A673 (cell line): ENCODE measurements around the gene FHIT.

Source experiments
- EZH2 ChIP-seq: fragments of 200-600 bp; sonication (generic); IDR thresholded peaks from 2 replicates; pipeline ENCODE4 v1.6.1; 2017; ENCODE audit warnings: borderline replicate concordance, low read depth, mild to moderate bottlenecking, mixed read lengths, antibody characterized with exemption, low read length; ENCODE audit not compliant: poor library complexity, severe bottlenecking
- TF ChIP-seq, protein P1 (sequence below): fragments of 300-800, 200-600 bp; sonication (generic); conservative IDR thresholded peaks from 2 replicates; pipeline ENCODE4 v1.5.1; 2017; ENCODE audit warnings: low read depth, mild to moderate bottlenecking, antibody characterized with exemption, low read length, moderate library complexity, mixed read lengths

- TF ChIP-seq, protein P1, sequence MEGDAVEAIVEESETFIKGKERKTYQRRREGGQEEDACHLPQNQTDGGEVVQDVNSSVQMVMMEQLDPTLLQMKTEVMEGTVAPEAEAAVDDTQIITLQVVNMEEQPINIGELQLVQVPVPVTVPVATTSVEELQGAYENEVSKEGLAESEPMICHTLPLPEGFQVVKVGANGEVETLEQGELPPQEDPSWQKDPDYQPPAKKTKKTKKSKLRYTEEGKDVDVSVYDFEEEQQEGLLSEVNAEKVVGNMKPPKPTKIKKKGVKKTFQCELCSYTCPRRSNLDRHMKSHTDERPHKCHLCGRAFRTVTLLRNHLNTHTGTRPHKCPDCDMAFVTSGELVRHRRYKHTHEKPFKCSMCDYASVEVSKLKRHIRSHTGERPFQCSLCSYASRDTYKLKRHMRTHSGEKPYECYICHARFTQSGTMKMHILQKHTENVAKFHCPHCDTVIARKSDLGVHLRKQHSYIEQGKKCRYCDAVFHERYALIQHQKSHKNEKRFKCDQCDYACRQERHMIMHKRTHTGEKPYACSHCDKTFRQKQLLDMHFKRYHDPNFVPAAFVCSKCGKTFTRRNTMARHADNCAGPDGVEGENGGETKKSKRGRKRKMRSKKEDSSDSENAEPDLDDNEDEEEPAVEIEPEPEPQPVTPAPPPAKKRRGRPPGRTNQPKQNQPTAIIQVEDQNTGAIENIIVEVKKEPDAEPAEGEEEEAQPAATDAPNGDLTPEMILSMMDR: no peak
- TF ChIP-seq EZH2: no peak
Measured at GRCh38 chr3:61252836-61253235, 1.6 kb upstream of the FHIT start.
